ENCODE results near the gene CGNL1. TPM values are rescaled to one million over a fixed set of nuclear protein-coding genes. Genes with fewer than 3 reads are reported as not detected.

CGNL1 gene
- polyA plus RNA-seq, 1 of the 3 experiments (the other 2 are of a cell fraction): 0.23 TPM

DNA sequence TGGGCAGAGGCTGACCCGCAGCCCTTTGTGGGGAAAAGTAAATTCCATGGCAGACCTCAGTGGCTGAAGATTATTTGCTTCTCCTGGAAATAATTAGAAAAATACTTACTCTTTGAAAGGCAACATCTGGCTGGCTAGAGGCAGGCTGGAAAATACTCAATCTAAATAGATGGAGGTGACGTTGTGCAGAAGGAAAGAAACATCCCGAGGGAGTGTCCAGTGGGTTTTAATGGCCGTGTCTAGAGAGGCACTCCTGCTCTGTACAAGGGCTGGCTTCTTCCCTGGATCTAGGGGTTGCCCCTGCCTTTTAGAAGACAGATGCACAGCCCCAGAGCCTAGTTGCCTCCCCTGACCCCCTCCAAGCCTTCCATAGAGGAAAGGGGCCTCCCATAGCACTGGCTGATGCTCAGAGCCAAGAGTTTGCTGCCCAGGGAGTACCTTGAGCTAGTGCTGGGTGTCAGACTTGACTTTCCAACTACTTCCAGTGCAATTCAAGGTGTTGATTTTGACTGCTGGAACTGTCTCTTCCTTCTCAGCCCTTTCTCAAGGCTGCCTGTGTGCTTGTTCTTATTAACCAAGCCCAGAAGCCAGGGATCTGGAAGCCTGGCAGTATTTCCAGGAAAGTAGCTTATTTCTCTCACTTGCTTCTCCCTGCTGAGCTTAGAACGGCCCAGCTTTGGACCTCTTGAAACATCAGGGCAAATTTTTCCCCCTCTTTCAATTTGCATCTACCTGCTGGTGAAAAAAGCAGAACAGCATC lies 27.4 kb downstream of the CGNL1 start:
- H3K27ac ChIP-seq (ENCODE audit: low read depth in 2 of 2, low read length in 1 of 2): peak overlapping the region in 1 of 2 experiments; percentile 51; a peak in 1 of 4 replicates
- no peak for DNase-seq
- H4K20me1 ChIP-seq (ENCODE audit: insufficient read depth): no peaks in the 10 kb centered on the region
- no peaks in the 10 kb centered on the region for H3F3A ChIP-seq (replicated peaks; ENCODE audit: insufficient read depth)
- no peaks in the 10 kb centered on the region for H3K36me3 ChIP-seq (replicated peaks in 1 of 2; ENCODE audit: control insufficient read depth in 1 of 2, insufficient read depth in 2 of 2, low read length in 1 of 2)
- TF ChIP-seq, protein P1, sequence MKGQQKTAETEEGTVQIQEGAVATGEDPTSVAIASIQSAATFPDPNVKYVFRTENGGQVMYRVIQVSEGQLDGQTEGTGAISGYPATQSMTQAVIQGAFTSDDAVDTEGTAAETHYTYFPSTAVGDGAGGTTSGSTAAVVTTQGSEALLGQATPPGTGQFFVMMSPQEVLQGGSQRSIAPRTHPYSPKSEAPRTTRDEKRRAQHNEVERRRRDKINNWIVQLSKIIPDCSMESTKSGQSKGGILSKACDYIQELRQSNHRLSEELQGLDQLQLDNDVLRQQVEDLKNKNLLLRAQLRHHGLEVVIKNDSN (IDR thresholded peaks at IDR 0.05; ENCODE audit: borderline replicate concordance, low read depth): no peak
- TF ChIP-seq FOSL2 (IDR thresholded peaks at IDR 0.05; ENCODE audit: borderline replicate concordance, low read depth) (no peak), POLR2AphosphoS5 (IDR thresholded peaks at IDR 0.05; ENCODE audit: low read depth, low read length) (no peak), TEAD4 (IDR thresholded peaks at IDR 0.05; ENCODE audit: borderline replicate concordance, insufficient read depth) (no peak), EZH2phosphoT487 (IDR thresholded peaks at IDR 0.05; ENCODE audit: borderline replicate concordance, low read depth) (no peak), FOXJ3 (CRISPR knock-in tag; IDR thresholded peaks at IDR 0.05) (no peak), EP300 (IDR thresholded peaks at IDR 0.05; ENCODE audit: borderline replicate concordance in 1 of 2, low read depth in 1 of 2, low read length in 1 of 2) (no peak), MXI1 (IDR thresholded peaks at IDR 0.05; ENCODE audit: low read depth, low read length) (no peak), RFX5 (IDR thresholded peaks at IDR 0.05; ENCODE audit: low read length) (no peak), IRF3 (IDR thresholded peaks at IDR 0.05; ENCODE audit: low read depth, low read length) (no peak)
- TF ChIP-seq, protein P2, sequence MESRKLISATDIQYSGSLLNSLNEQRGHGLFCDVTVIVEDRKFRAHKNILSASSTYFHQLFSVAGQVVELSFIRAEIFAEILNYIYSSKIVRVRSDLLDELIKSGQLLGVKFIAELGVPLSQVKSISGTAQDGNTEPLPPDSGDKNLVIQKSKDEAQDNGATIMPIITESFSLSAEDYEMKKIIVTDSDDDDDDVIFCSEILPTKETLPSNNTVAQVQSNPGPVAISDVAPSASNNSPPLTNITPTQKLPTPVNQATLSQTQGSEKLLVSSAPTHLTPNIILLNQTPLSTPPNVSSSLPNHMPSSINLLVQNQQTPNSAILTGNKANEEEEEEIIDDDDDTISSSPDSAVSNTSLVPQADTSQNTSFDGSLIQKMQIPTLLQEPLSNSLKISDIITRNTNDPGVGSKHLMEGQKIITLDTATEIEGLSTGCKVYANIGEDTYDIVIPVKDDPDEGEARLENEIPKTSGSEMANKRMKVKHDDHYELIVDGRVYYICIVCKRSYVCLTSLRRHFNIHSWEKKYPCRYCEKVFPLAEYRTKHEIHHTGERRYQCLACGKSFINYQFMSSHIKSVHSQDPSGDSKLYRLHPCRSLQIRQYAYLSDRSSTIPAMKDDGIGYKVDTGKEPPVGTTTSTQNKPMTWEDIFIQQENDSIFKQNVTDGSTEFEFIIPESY (IDR thresholded peaks at IDR 0.05; ENCODE audit: borderline replicate concordance, low read depth): no peak
- CTCF ChIA-PET: interaction anchor here (1.2 to 1.3 kb wide), 2 partner anchors 9 to 63 kb away, joined by 3 read pairs; no protein-coding TSS in a partner anchor
- no peaks in the 10 kb centered on the region for H3K79me2 ChIP-seq (ENCODE audit: insufficient read depth)
- no peak overlapping the region for H3K9ac ChIP-seq
- no peak overlapping the region for H3K4me3 ChIP-seq (ENCODE audit: low read depth in 2 of 2, low read length in 1 of 2)
- no peak overlapping the region for H3K4me2 ChIP-seq
- peaks cover 0 to 11% of the 10 kb centered on the region in 2 experiments; a peak in 1 of 4 replicates for H3K4me1 ChIP-seq (ENCODE audit: control insufficient read depth in 1 of 2, insufficient read depth in 2 of 2, low read depth in 1 of 2, low read length in 1 of 2)
- H3K9me3 ChIP-seq: no peaks in the 10 kb centered on the region
- H2AFZ ChIP-seq (ENCODE audit: low read depth): no peak overlapping the region
- POLR2A ChIA-PET: no interaction called here
- H3K27me3 ChIP-seq (ENCODE audit: insufficient read depth): no peaks in the 10 kb centered on the region
- no peaks in the 10 kb centered on the region for H3K9me2 ChIP-seq
- WGBS (ENCODE audit: low lambda C conversion rate): 44% methylated on average over 5 of the region's 5 CpGs

DNA sequence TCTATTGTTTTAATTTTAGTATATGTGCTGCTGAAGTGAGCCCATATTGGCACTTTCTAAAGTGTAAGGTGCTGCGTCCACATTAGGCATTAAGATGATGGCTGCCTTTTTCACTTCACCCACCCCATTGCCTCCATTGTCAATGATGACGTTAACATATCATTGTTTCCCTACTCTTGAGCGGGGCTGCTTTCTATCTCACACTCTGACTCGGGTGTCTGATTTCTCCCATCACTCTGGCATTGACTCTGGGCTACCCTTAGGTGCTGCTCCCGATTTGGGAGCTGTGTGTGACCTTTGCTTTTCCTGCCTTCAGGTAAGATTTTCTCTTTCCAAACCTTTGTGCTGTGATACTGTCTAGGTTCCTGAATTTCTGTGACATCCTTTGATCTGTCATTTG lies 28.8 kb downstream of the CGNL1 start:
- H3F3A ChIP-seq (replicated peaks; ENCODE audit: insufficient read depth): no peaks in the 10 kb centered on the region
- no peak overlapping the region for H2AFZ ChIP-seq (ENCODE audit: low read depth)
- no peaks in the 10 kb centered on the region for H3K9me3 ChIP-seq
- H3K4me1 ChIP-seq (ENCODE audit: control insufficient read depth in 1 of 2, insufficient read depth in 2 of 2, low read depth in 1 of 2, low read length in 1 of 2): peaks cover 0 to 11% of the 10 kb centered on the region in 2 experiments; a peak in 1 of 4 replicates
- DNase-seq: no peak
- no peaks in the 10 kb centered on the region for H3K27me3 ChIP-seq (ENCODE audit: insufficient read depth)
- no peaks in the 10 kb centered on the region for H3K36me3 ChIP-seq (replicated peaks in 1 of 2; ENCODE audit: control insufficient read depth in 1 of 2, insufficient read depth in 2 of 2, low read length in 1 of 2)
- 52% methylated on average over 5 of the region's 5 CpGs for WGBS (ENCODE audit: low lambda C conversion rate)
- no peaks in the 10 kb centered on the region for H3K9me2 ChIP-seq
- H3K27ac ChIP-seq (ENCODE audit: low read depth in 2 of 2, low read length in 1 of 2): no peak overlapping the region
- H3K79me2 ChIP-seq (ENCODE audit: insufficient read depth): no peaks in the 10 kb centered on the region
- H4K20me1 ChIP-seq (ENCODE audit: insufficient read depth): no peaks in the 10 kb centered on the region
- no peak overlapping the region for H3K9ac ChIP-seq
- ChIA-PET POLR2A (no interaction called here), CTCF (interaction anchor here (1.3 kb wide), 1 partner anchor 64 kb away, joined by 3 read pairs; no protein-coding TSS in a partner anchor)
- no peak overlapping the region for H3K4me2 ChIP-seq
- TF ChIP-seq TCF12 (IDR thresholded peaks at IDR 0.05) (no peak), MAX (IDR thresholded peaks at IDR 0.05; ENCODE audit: low read depth) (no peak), MEF2A (IDR thresholded peaks at IDR 0.05; ENCODE audit: borderline replicate concordance, low read depth) (no peak), EP300 (IDR thresholded peaks at IDR 0.05; ENCODE audit: borderline replicate concordance in 1 of 2, low read depth in 1 of 2, low read length in 1 of 2) (no peak), FOXM1 (IDR thresholded peaks at IDR 0.05; ENCODE audit: low read depth) (no peak), EZH2phosphoT487 (IDR thresholded peaks at IDR 0.05; ENCODE audit: borderline replicate concordance, low read depth) (no peak), SIN3A (IDR thresholded peaks at IDR 0.05; ENCODE audit: borderline replicate concordance, low read depth, low read length) (no peak), TAF1 (IDR thresholded peaks at IDR 0.05; ENCODE audit: borderline replicate concordance, low read depth, low read length) (no peak), RAD21 (IDR thresholded peaks at IDR 0.05; ENCODE audit: low read length) (no peak), MXI1 (IDR thresholded peaks at IDR 0.05; ENCODE audit: low read depth, low read length) (no peak), FOSL2 (IDR thresholded peaks at IDR 0.05; ENCODE audit: borderline replicate concordance, low read depth) (no peak), NFIC (IDR thresholded peaks at IDR 0.05; ENCODE audit: borderline replicate concordance) (no peak)
- H3K4me3 ChIP-seq (ENCODE audit: low read depth in 2 of 2, low read length in 1 of 2): no peak overlapping the region
